ENCODE measurements around the gene PCDH9.

The PCDH9 gene

DNA sequence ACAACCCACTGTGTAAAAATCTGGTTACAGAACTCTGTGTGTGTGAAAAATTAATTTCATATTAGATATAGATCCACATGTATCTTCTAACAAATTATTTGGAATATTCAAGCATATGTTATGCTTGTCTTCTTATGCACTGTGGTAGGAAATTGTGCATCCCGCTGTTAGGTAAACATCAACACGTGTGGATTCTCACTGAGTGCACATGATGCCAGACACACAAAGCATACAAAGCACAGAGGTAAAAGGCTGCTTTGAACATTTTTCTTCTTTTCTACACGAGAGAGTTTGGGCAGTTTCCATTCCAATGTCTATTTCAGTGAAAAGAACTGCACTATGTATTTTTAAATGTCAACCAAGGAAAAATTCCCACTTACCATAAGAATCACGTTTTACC lies 354.9 kb downstream of the PCDH9 start:
- TF ChIP-seq, protein P1, sequence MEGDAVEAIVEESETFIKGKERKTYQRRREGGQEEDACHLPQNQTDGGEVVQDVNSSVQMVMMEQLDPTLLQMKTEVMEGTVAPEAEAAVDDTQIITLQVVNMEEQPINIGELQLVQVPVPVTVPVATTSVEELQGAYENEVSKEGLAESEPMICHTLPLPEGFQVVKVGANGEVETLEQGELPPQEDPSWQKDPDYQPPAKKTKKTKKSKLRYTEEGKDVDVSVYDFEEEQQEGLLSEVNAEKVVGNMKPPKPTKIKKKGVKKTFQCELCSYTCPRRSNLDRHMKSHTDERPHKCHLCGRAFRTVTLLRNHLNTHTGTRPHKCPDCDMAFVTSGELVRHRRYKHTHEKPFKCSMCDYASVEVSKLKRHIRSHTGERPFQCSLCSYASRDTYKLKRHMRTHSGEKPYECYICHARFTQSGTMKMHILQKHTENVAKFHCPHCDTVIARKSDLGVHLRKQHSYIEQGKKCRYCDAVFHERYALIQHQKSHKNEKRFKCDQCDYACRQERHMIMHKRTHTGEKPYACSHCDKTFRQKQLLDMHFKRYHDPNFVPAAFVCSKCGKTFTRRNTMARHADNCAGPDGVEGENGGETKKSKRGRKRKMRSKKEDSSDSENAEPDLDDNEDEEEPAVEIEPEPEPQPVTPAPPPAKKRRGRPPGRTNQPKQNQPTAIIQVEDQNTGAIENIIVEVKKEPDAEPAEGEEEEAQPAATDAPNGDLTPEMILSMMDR (IDR thresholded peaks at IDR 0.05; ENCODE audit: insufficient read depth, low read length, missing control alignments): no peak
- no peak overlapping the region for H3K4me3 ChIP-seq (ENCODE audit: low read depth, low read length)
- ChIA-PET POLR2A (no interaction called here), CTCF (no interaction called here)
- DNase-seq (ENCODE audit: low read depth, low spot score): no peak

DNA sequence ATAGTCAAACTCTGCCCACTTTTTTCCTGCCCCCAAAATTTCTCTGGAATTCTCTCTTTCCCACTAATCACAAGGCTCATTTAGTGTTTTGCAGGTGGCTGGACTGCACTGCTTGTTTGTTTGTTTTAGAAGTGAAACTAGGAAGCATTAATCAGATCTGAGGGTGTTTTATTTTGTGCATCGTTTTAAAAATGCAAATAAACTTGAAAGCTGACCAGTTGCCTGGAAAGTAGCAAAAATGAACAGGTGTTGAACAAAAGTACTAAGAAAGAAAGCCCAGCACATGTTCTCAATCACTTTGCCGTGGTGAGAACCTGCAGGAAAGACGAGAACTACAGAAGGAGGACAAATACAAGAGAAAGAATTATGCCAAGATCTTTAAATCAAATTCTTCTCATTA lies 365.5 kb downstream of the PCDH9 start:
- DNase-seq (ENCODE audit: low read depth, low spot score): no peak
- no peak overlapping the region for H3K4me3 ChIP-seq (ENCODE audit: low read depth, low read length)
- ChIA-PET CTCF (no interaction called here), POLR2A (no interaction called here)
- TF ChIP-seq, protein P1 (IDR thresholded peaks at IDR 0.05; ENCODE audit: insufficient read depth, low read length, missing control alignments): no peak

DNA sequence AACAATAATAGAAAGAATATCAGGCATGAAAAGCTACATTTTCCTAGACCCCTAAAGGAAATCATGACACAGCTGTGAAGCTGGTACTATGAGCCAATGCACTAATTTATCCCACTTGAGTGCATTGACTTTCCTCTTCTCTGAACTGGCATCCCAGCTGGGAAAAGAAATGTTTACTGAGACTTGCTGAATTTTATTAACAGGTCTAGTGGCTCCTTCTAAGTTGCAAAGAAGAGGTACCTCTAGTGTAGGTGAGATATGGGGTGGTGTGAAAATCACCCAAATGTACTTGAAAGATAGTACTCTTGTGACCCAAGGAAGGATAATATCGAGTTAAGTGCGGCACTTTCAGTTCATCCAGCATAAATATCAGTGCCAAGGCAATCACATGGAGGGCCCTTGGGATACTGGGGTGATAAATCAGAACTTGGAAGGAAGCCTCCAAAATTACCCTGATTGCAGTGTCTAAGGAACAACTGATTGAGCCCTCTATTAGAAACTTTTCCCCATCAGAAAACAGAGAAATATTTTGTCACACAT lies 369.2 kb downstream of the PCDH9 start:
- ChIA-PET CTCF (no interaction called here), POLR2A (no interaction called here)
- no peak overlapping the region for H3K4me3 ChIP-seq (ENCODE audit: low read depth, low read length)
- DNase-seq (ENCODE audit: low read depth, low spot score): no peak
- TF ChIP-seq, protein P1 (IDR thresholded peaks at IDR 0.05; ENCODE audit: insufficient read depth, low read length, missing control alignments): no peak

DNA sequence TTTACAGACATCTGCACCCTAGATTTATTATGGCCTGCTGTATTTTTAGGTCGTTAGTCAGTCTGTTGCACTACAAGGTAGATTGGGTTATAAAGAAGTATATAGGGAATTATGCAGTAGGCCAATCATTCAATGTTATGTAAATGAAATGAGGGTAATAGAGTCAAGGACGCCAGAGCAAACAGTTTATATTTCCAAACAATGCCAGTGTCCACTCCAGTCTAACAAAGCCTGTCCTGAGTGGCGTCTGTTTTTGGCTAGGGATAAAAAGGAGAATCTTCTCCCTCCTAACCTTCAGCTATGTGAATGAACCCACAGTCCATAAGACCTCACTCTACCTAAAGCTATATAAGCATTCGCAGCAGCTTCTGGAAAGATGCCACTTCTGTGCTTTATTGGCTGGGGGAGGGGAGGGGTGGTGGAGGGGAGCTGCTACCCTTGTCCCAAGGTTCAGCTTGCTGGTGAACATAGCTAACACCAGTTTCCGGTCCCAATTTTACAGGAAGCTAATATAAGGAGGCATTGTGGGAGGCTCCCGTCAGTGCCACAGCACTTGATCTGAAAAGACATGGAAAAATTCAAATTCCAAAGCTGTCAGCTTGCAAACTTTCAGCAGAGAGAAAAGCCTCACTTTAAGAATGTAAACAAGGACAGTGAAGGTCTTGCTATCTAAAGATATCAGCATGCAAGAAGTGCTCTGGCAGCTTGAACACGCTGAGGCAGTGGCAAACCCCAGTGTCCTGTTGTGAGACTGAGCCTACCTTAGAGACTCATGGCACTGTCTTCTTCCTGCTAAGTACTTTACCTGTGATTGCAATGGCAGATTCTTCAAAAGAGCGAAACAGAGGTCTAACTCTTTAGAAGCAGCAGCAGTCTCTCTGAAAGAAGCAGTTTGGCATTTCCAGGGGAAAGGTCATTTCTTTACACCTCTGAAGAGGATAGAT lies 369.9 kb downstream of the PCDH9 start:
- H3K4me3 ChIP-seq (ENCODE audit: low read depth, low read length): no peak overlapping the region
- no peak for DNase-seq (ENCODE audit: low read depth, low spot score)
- TF ChIP-seq, protein P1 (IDR thresholded peaks at IDR 0.05; ENCODE audit: insufficient read depth, low read length, missing control alignments): no peak
- ChIA-PET POLR2A (no interaction called here), CTCF (no interaction called here)

DNA sequence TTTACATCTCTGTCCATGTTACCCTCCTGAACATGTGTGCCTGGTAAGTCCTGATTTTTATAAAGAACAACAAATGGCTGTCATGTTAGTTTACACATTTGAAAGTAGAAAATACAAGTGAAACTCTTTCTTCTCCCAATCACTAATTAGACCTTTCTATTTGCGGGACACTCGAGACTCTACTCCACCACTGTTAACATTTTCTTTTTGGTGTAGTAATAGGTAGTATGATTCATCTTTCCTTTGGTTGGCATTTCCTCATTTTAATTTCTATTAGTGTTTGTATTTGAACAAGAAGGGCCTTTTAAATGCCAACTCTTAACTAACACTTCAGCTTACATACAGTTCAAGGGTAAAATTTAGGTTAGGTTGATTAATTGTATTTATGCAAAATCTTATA lies 371.1 kb downstream of the PCDH9 start:
- TF ChIP-seq, protein P1 (IDR thresholded peaks at IDR 0.05; ENCODE audit: insufficient read depth, low read length, missing control alignments): no peak
- CTCF ChIA-PET: no interaction called here
- POLR2A ChIA-PET: no interaction called here
- H3K4me3 ChIP-seq (ENCODE audit: low read depth, low read length): no peak overlapping the region
- no peak for DNase-seq (ENCODE audit: low read depth, low spot score)

DNA sequence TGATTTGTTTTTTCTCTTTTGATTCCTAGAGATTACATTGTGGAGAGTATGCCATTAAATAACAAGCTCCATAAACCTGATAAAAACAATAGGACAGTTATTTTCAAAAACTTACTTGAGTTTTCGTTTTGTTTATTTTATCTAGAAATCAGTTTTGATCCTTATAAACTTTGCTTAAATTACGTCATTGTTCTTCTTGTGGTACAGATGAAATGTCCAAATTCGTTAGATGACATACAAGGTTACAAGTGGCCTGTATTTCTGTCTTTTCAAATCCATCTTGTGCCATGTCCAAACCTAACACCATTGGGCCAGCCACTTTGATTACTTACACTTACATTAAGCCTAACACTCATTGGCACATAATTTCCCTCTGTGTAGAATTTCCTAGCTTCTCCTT lies 372.0 kb downstream of the PCDH9 start:
- ChIA-PET CTCF (no interaction called here), POLR2A (no interaction called here)
- H3K4me3 ChIP-seq (ENCODE audit: low read depth, low read length): no peak overlapping the region
- TF ChIP-seq, protein P1 (IDR thresholded peaks at IDR 0.05; ENCODE audit: insufficient read depth, low read length, missing control alignments): no peak
- no peak for DNase-seq (ENCODE audit: low read depth, low spot score)
